Keratinocyte (primary cell): ENCODE measurements around the gene TSPAN18. TPM values are rescaled to one million over a fixed set of nuclear protein-coding genes. Genes with fewer than 3 reads are reported as not detected.

Experiments used
- DNase-seq: peaks from one replicate; pipeline ENCODE4 v3.0.0-alpha.2; 2011; ENCODE audit warnings: low read depth, missing footprints, low spot score
- FAIRE-seq: peaks from 2 replicates; lab custom pipeline; 2011; peaks lifted over from hg19 to GRCh38; lab: Jason Lieb, UNC
- H2AFZ ChIP-seq: 2 replicates; pipeline ENCODE4 v1.6.0; 2012; ENCODE audit warnings: low read length, control low read depth, inconsistent platforms; ENCODE audit not compliant: control insufficient read depth
- H3K27ac ChIP-seq: 2 replicates; pipeline ENCODE4 v1.5.1; 2011; ENCODE audit warnings: low read length; ENCODE audit not compliant: control insufficient read depth, insufficient read depth
- H3K27me3 ChIP-seq: 3 replicates; pipeline ENCODE4 v1.6.0; 2011; ENCODE audit warnings: low read length; ENCODE audit not compliant: control insufficient read depth, insufficient read depth; ENCODE audit errors: extremely low read depth
- H3K36me3 ChIP-seq, 2 experiments: 2 replicates in 1 of 2; 3 replicates in 1 of 2; pipeline ENCODE4 v1.5.1; 2011; ENCODE audit warnings: low read length in 2 of 2, mild to moderate bottlenecking in 1 of 2; ENCODE audit not compliant: control insufficient read depth in 2 of 2, insufficient read depth in 2 of 2; ENCODE audit errors: extremely low read depth in 1 of 2
- H3K4me1 ChIP-seq: 3 replicates; pipeline ENCODE4 v1.5.1; 2011; ENCODE audit warnings: low read length; ENCODE audit not compliant: control insufficient read depth, insufficient read depth; ENCODE audit errors: extremely low read depth
- H3K4me2 ChIP-seq: 3 replicates; pipeline ENCODE4 v1.6.0; 2011; ENCODE audit warnings: low read depth, low read length; ENCODE audit not compliant: control insufficient read depth, insufficient read depth; ENCODE audit errors: extremely low read depth
- H3K4me3 ChIP-seq, 3 experiments: fragments of 200-600 bp in 1 of 3; sonication (generic) in 1 of 3; 2 replicates in 2 of 3; 3 replicates in 1 of 3; pipeline ENCODE4 v1.5.1; 2011 to 2016; ENCODE audit warnings: low read length in 3 of 3, mild to moderate bottlenecking in 3 of 3, control low read depth in 2 of 3, inconsistent platforms in 1 of 3, low read depth in 1 of 3, mixed read lengths in 1 of 3, mixed run types in 1 of 3, moderate library complexity in 1 of 3; ENCODE audit not compliant: control insufficient read depth in 2 of 3, insufficient read depth in 2 of 3; ENCODE audit errors: extremely low read depth in 1 of 3
- H3K79me2 ChIP-seq: 2 replicates; pipeline ENCODE4 v1.6.0; 2012; ENCODE audit warnings: low read length; ENCODE audit not compliant: control insufficient read depth, insufficient read depth
- H3K9ac ChIP-seq: 3 replicates; pipeline ENCODE4 v1.6.0; 2011; ENCODE audit warnings: low read length; ENCODE audit not compliant: control insufficient read depth, insufficient read depth; ENCODE audit errors: extremely low read depth
- H3K9me1 ChIP-seq: 3 replicates; pipeline ENCODE4 v1.6.0; 2011; ENCODE audit warnings: low read length; ENCODE audit not compliant: control insufficient read depth, insufficient read depth; ENCODE audit errors: extremely low read depth
- H3K9me3 ChIP-seq: 2 replicates; pipeline ENCODE4 v1.5.1; 2012; ENCODE audit warnings: low read depth, low read length; ENCODE audit not compliant: control insufficient read depth
- H4K20me1 ChIP-seq: 3 replicates; pipeline ENCODE4 v1.6.0; 2011; ENCODE audit warnings: low read length; ENCODE audit not compliant: control insufficient read depth, insufficient read depth; ENCODE audit errors: extremely low read depth
- EZH2 ChIP-seq: IDR thresholded peaks from one replicate; pipeline ENCODE4 v1.6.1; 2012; ENCODE audit warnings: inconsistent platforms, mild to moderate bottlenecking, low read length, moderate library complexity
- dilution Hi-C: fragments of 300-500 bp; cut with MboI; formaldehyde crosslinking; loops from one replicate; pipeline ENCODE4 v1.7.0; 2020; ENCODE audit warnings: low sequenced_read_pairs; ENCODE audit not compliant: extremely low pct_ligation_motif_present
- polyA plus RNA-seq, 5 experiments: library from polyadenylated mRNA; depleted of rRNA in 3 of 5; stranded (reverse) in 3 of 5; stranded (forward) in 1 of 5; unstranded in 1 of 5; fragments of >200 nt; gene quantifications; 1 replicate in 1 of 5; 2 replicates in 3 of 5; 3 replicates in 1 of 5; pipeline versions ENCODE4 v1.2.1 to v1.2.3, GENCODE V29; 2011 to 2012; ENCODE audit warnings: missing spikeins in 2 of 5, low read depth in 1 of 5, low replicate concordance in 1 of 5
- TF ChIP-seq, protein P1 (sequence below), 3 experiments: IDR thresholded peaks in 1 of 3; conservative IDR thresholded peaks in 1 of 3; optimal IDR thresholded peaks in 1 of 3; 2 replicates in 2 of 3; 3 replicates in 1 of 3; pipeline versions ENCODE3 to v1.5.1; 2011; ENCODE audit warnings: low read length in 3 of 3, mild to moderate bottlenecking in 3 of 3, moderate library complexity in 2 of 3, control low read depth in 1 of 3, inconsistent platforms in 1 of 3; ENCODE audit not compliant: insufficient read depth in 2 of 3; ENCODE audit errors: extremely low read depth in 1 of 3

The TSPAN18 gene
- polyA plus RNA-seq, 1 donor (not counting 4 experiments of a cell fraction or from before 2014, with no cell fraction given): not detected

- no peaks in the 10 kb centered on the region for H3K79me2 ChIP-seq
- H3K4me3 ChIP-seq: no peak overlapping the region
- DNase-seq (no peak), FAIRE-seq (no peak)
- H2AFZ ChIP-seq: no peak overlapping the region
- no peak for TF ChIP-seq EZH2
- TF ChIP-seq, protein P1, sequence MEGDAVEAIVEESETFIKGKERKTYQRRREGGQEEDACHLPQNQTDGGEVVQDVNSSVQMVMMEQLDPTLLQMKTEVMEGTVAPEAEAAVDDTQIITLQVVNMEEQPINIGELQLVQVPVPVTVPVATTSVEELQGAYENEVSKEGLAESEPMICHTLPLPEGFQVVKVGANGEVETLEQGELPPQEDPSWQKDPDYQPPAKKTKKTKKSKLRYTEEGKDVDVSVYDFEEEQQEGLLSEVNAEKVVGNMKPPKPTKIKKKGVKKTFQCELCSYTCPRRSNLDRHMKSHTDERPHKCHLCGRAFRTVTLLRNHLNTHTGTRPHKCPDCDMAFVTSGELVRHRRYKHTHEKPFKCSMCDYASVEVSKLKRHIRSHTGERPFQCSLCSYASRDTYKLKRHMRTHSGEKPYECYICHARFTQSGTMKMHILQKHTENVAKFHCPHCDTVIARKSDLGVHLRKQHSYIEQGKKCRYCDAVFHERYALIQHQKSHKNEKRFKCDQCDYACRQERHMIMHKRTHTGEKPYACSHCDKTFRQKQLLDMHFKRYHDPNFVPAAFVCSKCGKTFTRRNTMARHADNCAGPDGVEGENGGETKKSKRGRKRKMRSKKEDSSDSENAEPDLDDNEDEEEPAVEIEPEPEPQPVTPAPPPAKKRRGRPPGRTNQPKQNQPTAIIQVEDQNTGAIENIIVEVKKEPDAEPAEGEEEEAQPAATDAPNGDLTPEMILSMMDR (optimal IDR thresholded peaks at IDR 0.05 in 1 of 3, IDR thresholded peaks at IDR 0.05 in 1 of 3, conservative IDR thresholded peaks at IDR 0.05 in 1 of 3; ENCODE audit: extremely low read depth in 1 of 3, insufficient read depth in 2 of 3, low read length in 3 of 3): no peak
- H4K20me1 ChIP-seq: no peaks in the 10 kb centered on the region
- dilution Hi-C loops: no loop called here
- H3K9me3 ChIP-seq: no peaks in the 10 kb centered on the region
- no peak overlapping the region for H3K27ac ChIP-seq
- H3K36me3 ChIP-seq: no peaks in the 10 kb centered on the region
- no peaks in the 10 kb centered on the region for H3K4me1 ChIP-seq
- peaks cover 1% of the 10 kb centered on the region for H3K27me3 ChIP-seq
- H3K9me1 ChIP-seq: no peaks in the 10 kb centered on the region
- no peak overlapping the region for H3K4me2 ChIP-seq
- no peak overlapping the region for H3K9ac ChIP-seq
These were observed 62.7 kb downstream of the TSPAN18 start for GRCh38 chr11:44789496-44789895.

DNA sequence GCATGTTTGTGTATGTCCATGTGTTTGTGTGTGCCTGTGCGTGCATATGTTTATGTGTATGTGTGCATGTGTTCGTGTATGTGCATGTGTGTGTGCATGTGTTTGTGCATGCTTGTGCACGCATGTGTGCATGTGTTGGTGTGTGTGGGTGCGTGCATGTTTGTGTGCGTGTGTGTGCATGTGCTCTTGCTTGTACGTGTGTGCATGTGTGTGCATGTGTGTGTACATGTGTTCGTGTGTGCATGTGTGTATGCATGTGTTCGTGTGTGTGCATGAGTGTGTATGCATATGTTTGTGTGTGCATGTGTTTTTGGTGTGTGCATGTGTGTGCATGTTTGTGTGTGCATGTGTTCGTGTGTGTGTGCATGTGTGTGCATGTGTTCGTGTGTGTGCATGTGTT is 63.4 kb downstream of the TSPAN18 start:
- H3K4me3 ChIP-seq: no peak overlapping the region
- dilution Hi-C loops: no loop called here
- TF ChIP-seq, protein P1 (optimal IDR thresholded peaks at IDR 0.05 in 1 of 3, IDR thresholded peaks at IDR 0.05 in 1 of 3, conservative IDR thresholded peaks at IDR 0.05 in 1 of 3; ENCODE audit: extremely low read depth in 1 of 3, insufficient read depth in 2 of 3, low read length in 3 of 3): no peak
- no peak for TF ChIP-seq EZH2
- FAIRE-seq (no peak), DNase-seq (no peak)
- H3K4me1 ChIP-seq: no peaks in the 10 kb centered on the region
- no peaks in the 10 kb centered on the region for H3K27me3 ChIP-seq
- H3K9me3 ChIP-seq: no peaks in the 10 kb centered on the region
- H4K20me1 ChIP-seq: no peaks in the 10 kb centered on the region
- no peak overlapping the region for H2AFZ ChIP-seq
- no peaks in the 10 kb centered on the region for H3K9me1 ChIP-seq
- no peak overlapping the region for H3K4me2 ChIP-seq
- H3K36me3 ChIP-seq: no peaks in the 10 kb centered on the region
- no peak overlapping the region for H3K27ac ChIP-seq
- no peaks in the 10 kb centered on the region for H3K79me2 ChIP-seq
- H3K9ac ChIP-seq: no peak overlapping the region
